OCI-LY3 (cell line): Measurements from ENCODE around the gene AP1S3.

Experiments used
- CTCF ChIP-seq: fragments of 200-600, 300-600 bp; sonication (generic); IDR thresholded peaks from 2 replicates; pipeline ENCODE4 v1.5.1; 2014; ENCODE audit warnings: antibody characterized with exemption, low read length, low read depth
- EZH2phosphoT487 ChIP-seq: fragments of 200-600 bp; shearing (Covaris generic); IDR thresholded peaks from 2 replicates; pipeline ENCODE4 v1.6.1; 2018; ENCODE audit warnings: antibody characterized with exemption, mixed run types, low read depth

GRCh38 chr2:223744580-223744979 is 92.8 kb downstream of the AP1S3 start:
- no peak for TF ChIP-seq CTCF
- TF ChIP-seq EZH2phosphoT487 = no peak
